ENCODE measurements around the gene C16orf92.

DNA sequence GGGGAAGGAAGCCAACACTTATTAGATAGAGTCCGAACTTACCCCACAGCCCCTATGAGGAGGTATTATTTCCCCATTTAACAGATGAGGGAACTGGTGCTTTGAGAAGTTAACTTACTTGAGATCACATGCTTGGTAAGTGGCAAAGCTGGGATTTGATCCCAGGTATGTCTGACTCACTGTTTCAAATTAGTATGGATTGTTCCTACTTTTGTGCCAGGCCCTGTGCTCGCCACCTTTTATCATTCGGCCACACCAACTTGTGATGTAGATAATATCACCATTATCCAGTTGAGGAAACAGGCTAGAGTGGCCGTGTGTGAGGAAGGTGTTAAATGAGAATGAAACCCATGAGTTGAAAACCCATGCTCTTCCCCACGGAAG is 38.2 kb upstream of the C16orf92 start:
- TF ChIP-seq YY1 (IDR thresholded peaks at IDR 0.05; ENCODE audit: insufficient read depth, insufficient read length): no peak
- TF ChIP-seq ZNF274 (IDR thresholded peaks at IDR 0.05; ENCODE audit: low read depth, low read length): no peak
